GM19467 (cell line): ENCODE results near the gene RASGEF1C.

Experiments
- ATAC-seq: cut with Tn5 transposase; IDR thresholded peaks from one replicate; pipeline ENCODE4 v1.9.1; 2021; ENCODE audit warnings: mild to moderate bottlenecking, moderate library complexity; ENCODE audit not compliant: unreplicated experiment

RASGEF1C gene

DNA sequence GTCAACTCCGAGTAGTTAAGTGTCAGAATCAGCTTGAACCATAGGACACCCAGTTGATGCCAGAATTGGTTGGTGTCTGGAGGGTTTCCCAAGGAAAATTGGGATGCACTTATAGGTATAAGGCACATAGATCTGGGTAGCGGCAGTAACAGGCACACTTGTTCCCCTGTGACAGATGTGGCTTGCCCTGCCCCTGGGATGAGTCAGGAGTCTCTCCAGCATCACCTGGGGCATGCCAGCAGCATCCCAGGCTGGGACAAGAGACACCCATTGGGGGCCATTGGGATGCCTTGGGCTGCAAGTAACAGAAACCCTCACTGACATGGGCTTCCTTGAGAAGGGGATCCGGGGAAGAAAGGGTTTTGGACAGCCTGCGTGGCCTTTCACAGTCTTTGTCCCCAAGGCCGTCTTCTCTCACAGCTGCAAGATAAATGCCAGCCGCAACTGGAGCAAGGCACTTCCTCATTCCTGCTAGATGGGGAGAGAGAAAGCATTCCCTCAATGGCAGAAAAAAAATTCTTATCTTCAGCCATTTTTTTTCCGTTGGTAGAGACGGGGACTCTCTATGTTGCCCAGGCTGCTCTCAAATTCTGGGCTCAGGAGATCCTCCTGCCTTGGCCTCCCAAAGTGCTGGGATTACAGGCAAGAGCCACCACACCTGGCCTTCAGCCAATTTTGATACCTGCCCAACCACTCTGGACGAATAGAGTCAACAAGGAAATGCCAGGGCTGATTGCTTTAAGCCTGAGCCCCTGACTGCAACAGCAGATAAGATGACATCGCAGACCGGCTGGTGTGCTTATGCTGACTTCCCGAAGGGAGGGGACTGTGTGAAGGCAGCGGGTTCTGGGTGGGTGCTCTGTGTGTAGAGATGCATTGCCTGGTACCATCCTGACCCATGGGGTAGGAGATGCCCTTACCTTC is 124.1 kb downstream of the RASGEF1C start:
- no peak for ATAC-seq

DNA sequence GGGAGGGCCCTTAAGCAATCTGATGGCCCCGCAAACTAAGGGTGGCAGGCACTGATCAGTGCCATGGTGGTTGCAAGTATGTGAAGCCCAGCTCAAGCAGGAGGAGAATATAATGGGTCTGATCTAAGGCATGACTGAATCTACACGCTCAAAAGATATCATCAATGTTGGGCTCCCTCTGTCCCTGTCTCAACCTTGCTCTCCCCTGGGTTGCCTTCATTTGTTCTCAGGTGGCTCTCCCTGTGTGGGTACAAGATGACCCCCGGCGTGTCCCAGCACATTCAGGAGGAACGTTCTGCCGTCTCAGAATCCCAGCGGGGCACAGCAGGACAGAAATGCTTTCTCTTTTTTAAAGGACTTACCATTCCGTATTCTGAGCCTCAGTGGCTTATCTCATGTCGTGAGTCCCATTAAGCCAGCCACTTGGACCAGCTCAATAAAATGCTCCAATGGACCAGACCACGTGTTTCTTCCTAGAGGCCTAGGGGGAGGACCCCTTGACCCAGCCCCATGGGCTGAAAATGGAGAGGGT is 125.4 kb downstream of the RASGEF1C start:
- no peak for ATAC-seq

- no peak for ATAC-seq
Observed at GRCh38 chr5:180082633-180083420, 126.2 kb downstream of the RASGEF1C start.

GRCh38 chr5:180081481-180081880 is 127.5 kb downstream of the RASGEF1C start:
- ATAC-seq, result no peak

- ATAC-seq, result no peak
Observed at GRCh38 chr5:180080486-180081280, 128.3 kb downstream of the RASGEF1C start.

DNA sequence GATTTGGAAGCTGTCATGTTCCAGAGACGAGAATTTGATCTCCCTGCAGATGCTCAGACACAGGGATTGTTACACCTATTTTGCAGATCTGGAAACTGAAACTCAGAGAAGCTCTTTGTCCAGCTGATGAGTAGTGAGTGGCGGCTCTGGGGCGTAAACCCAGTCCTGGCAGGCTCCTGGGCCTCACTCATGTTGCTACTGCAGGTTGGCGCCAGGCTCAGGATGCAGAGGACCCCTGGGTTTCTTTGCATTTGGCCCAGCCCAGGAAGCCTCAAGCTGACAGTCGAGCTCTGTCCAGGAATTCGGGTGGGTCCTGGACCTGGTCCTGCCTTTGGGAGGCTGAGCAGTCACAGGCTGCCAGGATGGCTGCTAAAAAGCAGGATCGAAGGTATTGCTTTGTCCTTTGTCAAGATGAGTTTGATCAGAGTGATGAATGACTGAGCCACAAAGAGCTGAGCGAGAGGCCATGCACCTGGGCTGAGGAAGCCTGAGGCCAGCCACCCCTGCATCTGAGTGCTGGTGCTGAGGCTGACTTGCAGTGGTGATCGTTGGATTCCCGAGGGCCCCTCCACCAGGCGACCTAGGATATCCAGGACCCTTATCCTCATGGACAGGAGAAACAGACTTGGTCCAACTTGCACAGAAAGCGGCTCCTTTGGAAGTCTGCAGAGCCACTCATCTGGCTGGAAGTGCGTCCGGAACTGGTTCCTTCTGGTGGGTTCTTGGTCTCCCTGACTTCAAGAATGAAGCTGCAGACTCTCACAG is 129.1 kb downstream of the RASGEF1C start:
- ATAC-seq, result no peak

GRCh38 chr5:180078348-180078747 is 130.7 kb downstream of the RASGEF1C start:
- ATAC-seq, result no peak

DNA sequence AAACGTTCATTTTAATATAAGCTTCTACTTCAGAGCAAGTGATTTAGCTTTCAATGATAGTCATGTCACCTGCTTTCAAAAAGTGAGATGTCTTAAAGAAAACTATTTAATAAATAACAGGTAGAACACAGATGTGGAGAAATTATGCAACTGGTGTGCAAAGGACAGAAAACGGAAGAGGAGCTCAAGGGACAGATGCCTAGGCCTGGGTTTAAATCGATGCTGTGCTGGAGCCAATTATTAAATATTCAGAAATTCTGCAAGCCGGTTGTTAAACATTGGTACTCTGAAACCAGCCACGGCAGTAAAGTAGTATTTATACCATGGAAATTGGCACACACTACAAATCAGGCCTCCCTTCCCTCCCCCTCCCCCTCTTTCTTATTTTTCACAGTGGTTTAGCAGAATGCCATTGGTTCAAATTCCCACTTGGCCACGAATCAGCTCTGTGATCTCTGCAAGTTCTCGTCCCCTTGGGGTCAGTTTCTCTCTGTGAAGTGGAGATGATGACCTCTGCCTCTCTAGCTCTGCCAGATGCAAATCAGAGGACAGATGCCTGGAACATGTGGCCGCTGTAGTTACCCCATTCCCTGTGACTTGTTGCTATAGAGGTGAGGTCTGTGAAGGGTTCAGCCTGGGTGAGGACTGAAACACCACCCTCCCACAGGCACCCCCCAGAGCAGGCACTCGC is 131.3 kb downstream of the RASGEF1C start:
- ATAC-seq, result no peak

- ATAC-seq, result no peak
Observed at GRCh38 chr5:180075703-180076102, 133.3 kb downstream of the RASGEF1C start.

GRCh38 chr5:180074462-180074861 is 134.5 kb downstream of the RASGEF1C start:
- ATAC-seq, result no peak

DNA sequence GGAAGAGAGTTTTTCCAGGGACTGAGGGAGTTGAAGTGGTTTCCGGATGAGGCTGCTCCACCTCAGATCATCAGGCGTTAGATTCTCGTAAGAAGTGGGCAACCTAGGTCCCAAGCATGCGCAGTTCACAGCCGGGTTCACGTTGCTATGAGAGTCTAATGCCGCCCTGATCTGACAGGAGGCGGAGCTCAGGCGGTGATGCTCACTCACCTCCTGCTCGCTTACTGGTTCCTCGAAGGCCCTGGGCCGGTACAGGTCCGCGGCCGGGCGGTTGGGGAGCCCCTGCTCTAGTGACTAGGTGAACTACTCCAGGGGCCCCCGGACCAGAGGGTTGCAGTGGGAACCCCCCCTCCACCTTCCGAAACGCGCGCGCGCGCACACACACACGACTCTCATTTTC is 136.5 kb downstream of the RASGEF1C start:
- no peak for ATAC-seq

- ATAC-seq, result no peak
Observed at GRCh38 chr5:180072256-180072548, 136.8 kb downstream of the RASGEF1C start.

GRCh38 chr5:180071531-180072255 is 137.3 kb downstream of the RASGEF1C start, which contains the start of gene RNF130:
Gene RNF130, minus strand, starts transcription at chr5:180071759. Its CDS starts 57 bp downstream, at chr5:180071702.
- ATAC-seq, result no peak

DNA sequence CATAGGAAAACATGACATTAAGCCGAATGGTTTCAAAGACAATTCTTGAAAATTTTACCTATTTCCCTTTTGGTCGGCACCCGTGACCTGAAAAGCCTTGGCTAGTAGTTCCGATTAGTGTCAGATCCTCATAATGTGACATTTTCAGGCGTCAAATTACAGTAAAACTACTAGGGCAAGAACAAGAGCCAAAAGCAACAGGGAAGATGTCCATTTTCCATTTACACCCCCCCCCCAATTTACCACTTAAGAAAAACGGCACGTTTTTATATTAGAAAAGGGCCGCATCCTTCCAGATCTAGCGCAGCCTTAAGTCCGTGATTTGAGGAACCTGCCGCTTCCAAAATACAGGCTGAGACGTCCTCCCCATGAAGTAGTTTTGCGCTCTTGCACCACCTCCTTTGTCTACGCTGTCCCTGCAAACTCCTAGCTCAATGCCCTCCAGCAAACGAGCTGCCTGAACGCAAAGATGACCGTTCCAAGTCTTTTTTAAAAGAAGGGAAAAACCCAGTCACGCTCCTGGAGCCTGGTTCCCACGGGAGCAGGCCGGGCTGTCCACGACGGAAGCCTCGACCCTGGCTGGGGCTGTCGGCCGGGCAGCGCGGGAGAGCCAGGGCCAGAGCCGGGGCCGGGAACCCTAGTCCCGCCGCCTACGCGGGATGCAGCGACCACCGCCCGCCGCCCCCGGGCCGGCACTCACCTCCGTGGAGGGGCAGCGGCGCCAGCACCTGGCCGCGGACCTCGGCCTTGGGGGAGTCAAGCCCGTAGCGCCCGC is 138.1 kb downstream of the RASGEF1C start:
- ATAC-seq, result no peak

DNA sequence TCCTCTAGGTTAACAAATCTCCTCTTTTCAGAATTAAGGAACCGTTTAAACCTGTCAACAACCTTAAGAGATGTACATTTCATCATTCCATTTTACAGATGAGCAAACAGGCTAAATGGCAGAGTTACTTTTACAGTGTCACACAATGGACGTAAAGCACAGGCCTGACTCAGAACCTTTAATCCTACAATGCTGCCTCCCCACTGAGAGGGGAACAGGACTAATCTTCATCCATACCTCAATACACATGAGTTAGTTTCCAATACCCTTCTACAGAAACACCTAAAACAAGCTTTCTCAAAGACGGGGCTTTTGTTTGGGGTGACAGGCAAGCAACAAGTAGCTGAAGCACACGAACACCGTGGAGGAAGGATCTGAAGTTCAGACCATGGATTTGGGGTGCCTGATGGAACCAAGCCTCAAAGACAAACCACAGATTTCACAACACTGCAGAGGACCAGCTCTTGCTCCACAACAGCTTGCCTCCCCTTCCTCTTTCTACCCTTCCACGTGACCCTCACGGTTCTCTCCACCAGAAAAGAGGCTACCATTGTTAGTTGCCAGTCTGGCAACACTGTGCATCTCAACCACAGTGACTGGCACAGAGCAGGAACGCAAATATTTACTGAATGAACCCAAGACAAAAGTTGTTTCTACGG is 139.3 kb downstream of the RASGEF1C start:
- ATAC-seq, result no peak

GRCh38 chr5:180068519-180069090 is 140.4 kb downstream of the RASGEF1C start:
- no peak for ATAC-seq

DNA sequence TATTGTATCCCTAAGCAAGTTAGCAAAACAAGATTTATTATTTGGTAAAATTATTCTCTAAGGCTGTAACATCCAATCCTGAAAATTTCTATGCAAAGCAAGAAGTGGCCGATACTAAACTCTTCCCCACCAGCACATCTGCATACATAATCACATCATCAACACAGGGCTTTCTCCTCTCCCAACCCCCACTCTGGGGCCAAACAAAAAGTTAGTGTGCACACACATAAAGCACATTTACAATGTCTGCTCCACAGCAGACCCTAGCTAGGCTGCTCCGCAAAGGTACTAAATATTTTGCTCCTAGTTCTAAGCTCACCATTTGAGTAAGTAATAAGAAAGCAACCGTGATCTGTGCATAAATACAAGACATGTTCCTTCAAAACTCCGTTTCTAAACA is 141.0 kb downstream of the RASGEF1C start:
- no peak for ATAC-seq
